Right ventricle myocardium superior (tissue), 1 donor: ENCODE data around the gene KCNH8. TPM values are rescaled to one million over a fixed set of nuclear protein-coding genes. Genes with fewer than 3 reads are reported as not detected.
"Not testable (repeated sequence)": the region's sequence is repeated elsewhere in the genome, so short reads cannot be mapped to it uniquely, and the experiment has no call there.

Experiments
- ATAC-seq: fragments of 200-7000 bp; cut with Tn5 transposase; one replicate; pipeline ENCODE4 v1.9.1; 2020; ENCODE audit warnings: mild to moderate bottlenecking; ENCODE audit not compliant: poor library complexity
- DNase-seq: peaks from one replicate; pipeline ENCODE4 v3.0.0-alpha.2; 2020
- intact Hi-C: fragments of 100-400 bp; cut with DNase I; formaldehyde crosslinking; loops from one replicate; pipeline ENCODE4 v1.11.2; 2022
- total RNA-seq: library from RNA; stranded (reverse); fragmentation: NEBNext Ultra II Directional; extraction: Animal tissue kit (Norgen Biotek cat#: 25700); gene quantifications from one replicate; pipeline ENCODE4 v1.2.1, GENCODE V29; 2021
- donor health status: DM: no; HTN: yes; CAD: no; lungs with severe emphysema.

Gene KCNH8
- total RNA-seq, 1 donor from 2014 or later, result not detected

DNA sequence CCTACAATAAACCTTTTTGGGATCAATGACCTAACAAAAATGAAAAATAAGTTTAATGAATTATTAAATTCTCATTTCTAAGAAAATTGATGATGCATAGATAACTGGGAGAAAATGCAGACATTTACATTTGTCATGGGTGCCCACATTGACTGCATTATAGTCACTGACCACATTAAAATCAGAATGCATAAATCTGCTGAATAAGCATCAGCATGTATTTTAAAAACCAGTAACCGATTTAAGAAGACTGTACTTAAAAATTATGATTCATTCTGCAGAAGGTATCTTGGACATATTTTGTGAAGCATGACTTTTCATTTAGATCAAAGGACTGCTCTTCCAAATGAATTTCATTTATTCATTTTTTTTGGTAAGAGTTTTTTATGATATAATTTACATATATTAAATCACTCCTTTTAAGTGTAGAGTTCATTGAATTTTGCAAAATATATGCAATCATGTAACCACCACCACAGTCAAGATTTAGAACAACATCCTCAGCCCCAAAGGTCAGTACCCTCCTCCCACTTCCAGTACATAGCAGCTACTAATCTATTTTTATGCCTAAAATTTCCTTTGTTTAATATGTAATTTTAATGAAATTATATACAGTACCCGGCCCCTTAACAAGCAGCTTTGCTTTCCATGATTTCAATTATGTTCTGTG is 11.8 kb downstream of the KCNH8 start:
- ATAC-seq, result no peak
- intact Hi-C loops, result no loop called here
- no peak for DNase-seq

DNA sequence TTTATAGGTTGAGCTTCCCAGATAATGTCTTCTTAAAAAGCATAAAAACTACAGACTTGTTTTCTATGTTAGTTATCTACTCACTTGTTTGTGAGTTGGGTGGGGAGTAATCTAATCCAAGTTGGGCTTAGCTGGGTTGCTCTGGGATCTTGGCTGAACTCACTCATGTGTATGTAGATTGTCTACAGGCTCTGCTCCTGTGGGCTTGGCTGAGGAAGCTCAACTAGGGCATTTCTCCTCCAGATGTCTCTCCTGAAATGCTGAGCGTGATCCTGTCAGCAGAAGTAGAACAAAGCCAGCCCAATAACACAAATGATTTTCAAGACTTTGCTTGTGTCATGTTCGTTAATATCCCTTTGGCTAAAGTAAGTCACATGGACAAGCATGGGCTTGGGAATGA is 17.3 kb downstream of the KCNH8 start:
- DNase-seq, result no peak
- intact Hi-C loops, result no loop called here
- ATAC-seq, result no peak

GRCh38 chr3:19171794-19172193 is 23.5 kb downstream of the KCNH8 start:
- intact Hi-C loops, result no loop called here
- DNase-seq (no peak), ATAC-seq (no peak)

DNA sequence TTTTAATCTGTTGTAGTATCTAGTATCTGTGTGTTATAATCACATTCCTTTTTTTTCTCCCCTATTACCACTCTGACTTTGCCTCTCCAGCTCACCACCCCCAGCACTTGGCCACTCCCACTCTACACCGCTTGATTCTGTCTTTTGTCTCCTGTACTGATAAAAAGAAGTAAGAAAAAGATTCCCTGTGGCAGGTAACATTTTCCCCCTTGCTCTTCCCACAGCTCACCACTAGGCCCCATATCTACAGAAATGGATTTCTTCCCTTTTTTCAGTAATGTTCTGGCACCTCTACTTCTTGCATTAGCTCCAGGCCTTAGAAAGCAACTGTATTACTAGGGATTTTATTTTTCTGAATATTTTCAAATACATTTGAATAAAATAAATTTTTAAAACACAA is 25.6 kb downstream of the KCNH8 start:
- no peak for DNase-seq
- ATAC-seq, result no peak
- intact Hi-C loops, result no loop called here

- ATAC-seq (no peak), DNase-seq (no peak)
- intact Hi-C loops, result no loop called here
These were observed 35.3 kb downstream of the KCNH8 start for GRCh38 chr3:19183584-19183983.

DNA sequence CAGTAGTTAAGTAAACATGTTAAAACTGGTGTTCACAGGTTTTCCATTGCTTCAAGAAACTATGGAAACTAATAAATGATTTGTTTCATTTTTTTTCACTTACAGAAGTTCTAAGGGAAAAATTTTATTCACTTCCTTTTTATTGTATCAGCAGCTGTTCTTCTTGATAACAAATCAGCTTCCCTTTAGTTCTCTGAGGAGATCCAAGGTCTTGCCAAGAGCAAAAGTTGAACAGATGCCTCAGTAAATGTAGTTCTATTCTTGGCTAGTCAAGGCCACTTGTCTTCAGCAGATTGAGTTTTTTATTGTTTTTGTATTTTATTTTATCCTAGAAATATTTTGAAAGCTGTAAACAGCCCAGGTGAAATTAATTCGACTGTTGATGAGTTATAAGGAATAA is 41.8 kb downstream of the KCNH8 start:
- DNase-seq, result no peak
- intact Hi-C loops, result no loop called here
- ATAC-seq, result no peak

- ATAC-seq (no peak), DNase-seq (no peak)
- intact Hi-C loops, result no loop called here
These were observed 42.3 kb downstream of the KCNH8 start for GRCh38 chr3:19190602-19191001.

DNA sequence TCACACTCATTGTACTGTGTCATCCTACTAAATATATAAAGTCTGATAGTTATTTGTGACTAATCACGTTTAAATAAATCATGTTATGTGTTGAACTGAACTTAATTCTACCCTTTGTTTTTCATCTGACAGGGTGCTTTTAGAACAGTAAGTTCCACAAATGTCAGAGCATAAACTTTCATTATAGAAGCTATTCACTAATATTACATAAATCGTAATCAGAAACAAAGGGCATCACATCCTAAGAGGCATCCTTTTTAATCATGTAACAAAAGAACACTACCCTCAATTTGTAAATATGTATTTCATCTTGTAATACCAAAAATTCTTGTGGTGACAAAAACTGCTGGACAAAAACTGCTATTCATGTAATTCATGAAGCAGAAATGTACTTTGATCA is 50.8 kb downstream of the KCNH8 start:
- no peak for ATAC-seq
- intact Hi-C loops, result no loop called here
- no peak for DNase-seq

DNA sequence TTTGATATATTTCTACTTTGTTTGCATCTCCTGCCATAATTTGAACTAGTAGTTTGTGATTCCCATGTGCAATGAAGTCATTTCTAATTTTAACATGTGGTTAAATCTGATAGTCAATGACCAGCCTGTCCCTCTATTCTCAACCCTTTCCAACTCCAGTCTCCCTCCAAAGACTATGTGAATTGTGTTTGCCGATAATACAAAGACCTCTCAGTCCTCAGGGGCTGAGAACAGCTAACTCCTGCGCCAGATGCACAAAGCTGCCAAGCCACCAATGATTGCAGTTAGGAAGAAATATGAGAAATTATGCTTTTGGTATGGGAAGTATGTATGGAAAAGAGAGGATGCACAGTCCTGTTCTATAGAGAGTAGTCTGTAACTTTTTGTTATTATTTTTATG is 54.0 kb downstream of the KCNH8 start:
- no peak for ATAC-seq
- DNase-seq, result no peak
- intact Hi-C loops, result no loop called here

DNA sequence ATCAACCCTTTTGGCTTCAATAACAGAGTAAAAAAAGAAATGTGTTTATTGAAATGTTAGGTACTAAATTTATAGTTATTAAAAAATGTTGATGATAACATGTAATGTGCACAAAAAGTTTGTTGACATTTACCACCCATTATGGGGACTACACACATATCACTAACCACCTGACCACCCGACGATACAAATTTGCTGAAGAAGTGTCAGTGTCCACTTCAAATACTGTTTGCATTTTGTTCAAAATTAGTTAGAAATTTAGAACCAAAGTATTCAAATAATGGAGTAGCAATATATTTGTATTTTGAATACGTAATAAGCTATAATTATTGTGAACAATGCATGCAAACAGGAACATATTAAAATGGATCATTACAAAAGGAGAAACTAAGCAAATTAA is 54.4 kb downstream of the KCNH8 start:
- DNase-seq, result no peak
- intact Hi-C loops, result no loop called here
- no peak for ATAC-seq

DNA sequence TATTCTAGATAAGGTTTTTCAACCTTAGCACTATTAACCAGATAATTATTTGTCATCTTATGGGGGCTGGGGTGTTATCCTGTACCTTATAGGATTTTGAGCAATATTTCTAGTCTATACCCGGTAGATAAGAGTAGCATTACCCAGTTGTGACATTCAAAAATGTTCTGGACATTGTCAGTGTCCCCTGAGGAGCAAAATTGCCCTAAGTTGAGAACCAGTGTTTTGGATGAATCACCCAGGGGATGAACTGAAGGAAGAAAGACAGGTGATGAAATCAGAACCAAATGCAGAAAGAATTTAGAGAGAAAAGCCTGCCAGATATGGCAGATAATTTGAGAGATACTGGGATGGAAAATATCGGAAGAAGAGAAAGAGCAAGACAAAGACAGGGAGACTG is 58.2 kb downstream of the KCNH8 start:
- intact Hi-C loops, result no loop called here
- ATAC-seq (no peak), DNase-seq (no peak)

DNA sequence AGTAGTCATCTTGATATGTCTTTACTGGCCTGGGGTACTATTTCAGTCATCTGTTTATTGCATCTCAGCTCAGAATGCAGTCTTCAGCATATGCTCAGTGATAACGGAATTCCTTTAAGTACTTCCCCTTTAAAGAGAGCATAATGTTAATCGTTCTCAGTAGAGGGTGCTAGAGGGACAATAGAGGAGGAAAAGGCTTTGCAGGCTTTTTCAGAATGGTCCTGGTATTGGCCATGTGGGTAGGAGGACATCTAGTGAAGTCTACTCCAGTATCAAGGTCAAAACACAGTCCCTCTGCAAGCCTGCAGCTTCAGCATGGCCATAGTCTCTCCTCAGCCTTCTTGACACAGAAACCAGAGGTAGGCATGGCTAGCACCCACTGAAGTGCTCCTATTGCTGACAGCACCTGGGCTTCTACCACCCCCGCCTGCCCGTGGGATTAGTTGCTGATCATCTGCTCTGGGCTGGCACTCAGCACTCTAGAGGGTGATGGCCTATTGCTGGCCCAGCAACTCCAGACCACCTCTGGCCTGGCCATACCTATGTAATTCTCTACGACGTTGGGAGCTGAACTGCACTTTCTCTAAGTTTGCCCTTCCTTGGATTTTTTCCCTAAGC is 65.4 kb downstream of the KCNH8 start:
- DNase-seq (no peak), ATAC-seq (no peak)
- intact Hi-C loops, result no loop called here

GRCh38 chr3:19215427-19215826 is 67.1 kb downstream of the KCNH8 start:
- intact Hi-C loops, result no loop called here
- ATAC-seq (no peak), DNase-seq (no peak)

- peak; percentile 72 for ATAC-seq
These were observed 68.5 kb downstream of the KCNH8 start for GRCh38 chr3:19216669-19217337.

GRCh38 chr3:19220311-19220710 is 72.0 kb downstream of the KCNH8 start:
- ATAC-seq, result no peak
- intact Hi-C loops, result no loop called here
- DNase-seq, result no peak

More at GRCh38 chr3:19216669-19217337, 68.5 kb downstream of the KCNH8 start:
- intact Hi-C loops, result no loop called here
- peak; percentile 58 for DNase-seq

DNA sequence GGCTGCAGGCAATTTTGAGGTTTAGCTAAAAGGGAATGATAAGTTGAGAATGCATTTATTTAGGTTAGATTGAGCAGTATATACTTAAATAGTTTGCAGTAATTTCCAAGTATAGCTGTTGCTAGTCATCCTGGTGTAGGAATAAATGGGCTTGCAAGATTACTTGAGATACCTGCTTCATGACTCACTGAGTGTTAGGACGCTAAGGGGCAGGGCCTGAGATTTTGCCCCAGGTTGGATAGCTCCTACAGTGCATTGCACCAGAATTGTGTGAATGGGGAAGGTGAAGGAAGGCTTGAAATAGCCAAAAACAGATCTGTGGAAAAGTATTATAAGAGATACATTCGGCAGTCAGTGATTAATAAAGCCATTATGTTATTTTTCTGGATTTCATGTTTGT is 72.8 kb downstream of the KCNH8 start:
- intact Hi-C loops, result no loop called here
- no peak for DNase-seq
- no peak for ATAC-seq

DNA sequence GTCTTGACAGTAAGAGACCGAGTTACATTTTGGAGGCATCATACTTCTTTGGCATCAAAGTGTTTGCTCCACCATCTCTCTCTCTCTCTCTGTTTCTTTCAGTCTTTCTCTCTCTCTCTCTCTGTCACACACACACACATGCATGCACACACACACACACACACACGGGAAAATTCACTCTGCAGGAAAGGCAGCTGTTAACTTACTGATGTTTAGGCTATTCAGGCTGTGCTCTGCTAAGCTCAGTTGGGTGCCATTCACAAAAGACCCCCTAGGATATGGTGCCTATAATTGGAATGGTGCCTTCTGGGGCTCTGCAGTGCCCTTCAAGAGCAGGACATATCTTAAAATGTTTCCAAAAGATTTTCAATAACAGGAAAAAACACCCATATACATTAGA is 78.2 kb downstream of the KCNH8 start:
- ATAC-seq (no peak), DNase-seq (no peak)
- intact Hi-C loops, result no loop called here

DNA sequence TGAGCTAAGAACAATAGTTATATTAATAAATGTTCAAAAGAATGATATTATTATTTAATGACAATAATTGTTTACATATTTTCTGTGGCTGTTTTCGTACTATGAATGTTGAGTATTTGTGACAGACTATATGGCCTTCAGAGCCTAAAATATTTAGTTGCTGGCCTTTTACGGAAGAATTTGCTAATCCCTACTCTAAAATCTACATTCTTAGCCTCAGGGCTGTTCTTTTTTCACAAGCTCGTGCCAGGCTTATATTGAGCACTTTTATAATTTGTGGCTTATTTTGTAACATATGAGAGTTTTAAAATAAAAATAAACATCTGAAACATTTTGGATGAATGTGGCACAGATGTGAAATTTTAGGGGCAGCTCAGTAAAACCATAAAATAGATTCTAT is 79.9 kb downstream of the KCNH8 start:
- ATAC-seq, result no peak
- no peak for DNase-seq
- intact Hi-C loops, result no loop called here

- ATAC-seq (no peak), DNase-seq (no peak)
- intact Hi-C loops, result no loop called here
These were observed 80.8 kb downstream of the KCNH8 start for GRCh38 chr3:19229086-19229485.

GRCh38 chr3:19229881-19230280 is 81.6 kb downstream of the KCNH8 start:
- ATAC-seq, intact Hi-C loops, DNase-seq: not testable (repeated sequence)
